Measurements from ENCODE around the gene MRPL21.

GRCh38 chr11:68900835-68901381, 2.7 kb downstream of the MRPL21 start:
- no peak for TF ChIP-seq EZH2 (IDR thresholded peaks at IDR 0.05; ENCODE audit: insufficient read depth, low read length)
- TF ChIP-seq CTCF (IDR thresholded peaks at IDR 0.05; ENCODE audit: insufficient read depth, low read depth, low read length), result no peak

Data from astrocyte (in vitro differentiated cells and primary cell).